HEK293T (cell line): ENCODE measurements around the gene LRRK1.

ENCODE experiments used
- CTBP1 ChIP-seq: fragments of 450-650 bp; IDR thresholded peaks from 2 replicates; pipeline ENCODE4 v1.6.1; 2016; ENCODE audit warnings: borderline replicate concordance
- ELF4 ChIP-seq: fragments of 450-650 bp; IDR thresholded peaks from 2 replicates; pipeline ENCODE4 v1.6.1; 2017; ENCODE audit warnings: antibody characterized with exemption
- FOXM1 ChIP-seq: fragments of 450-650 bp; IDR thresholded peaks from 2 replicates; pipeline ENCODE4 v1.6.1; 2017; ENCODE audit warnings: mild to moderate bottlenecking, borderline replicate concordance
- HDGF ChIP-seq: fragments of 450-650 bp; IDR thresholded peaks from 2 replicates; pipeline ENCODE4 v1.6.1; 2017; ENCODE audit warnings: antibody characterized with exemption, borderline replicate concordance

- TF ChIP-seq HDGF (no peak), ELF4 (no peak), CTBP1 (no peak), FOXM1 (no peak)
Measured at GRCh38 chr15:101019366-101019896, 100.3 kb downstream of the LRRK1 start.
